Measurements from ENCODE around the gene PTPRO.

The PTPRO gene

DNA sequence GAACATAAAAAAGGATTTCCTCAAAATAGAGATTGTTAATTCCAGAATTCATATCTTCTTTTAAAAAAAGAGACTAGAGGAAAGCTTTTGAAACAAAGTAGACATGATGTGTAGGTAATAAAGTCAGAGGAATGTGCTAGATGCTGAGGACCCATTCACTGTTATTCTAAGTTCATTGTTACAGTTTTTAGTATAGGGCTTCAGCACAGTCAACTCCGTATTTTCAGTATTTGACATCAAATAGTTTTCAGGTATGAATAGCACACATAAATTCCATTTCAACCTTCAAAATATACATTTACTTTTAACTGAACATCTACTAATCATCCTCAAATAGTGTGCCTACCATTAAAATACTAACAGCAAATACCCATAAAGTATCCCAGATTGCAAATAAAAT lies 239.1 kb downstream of the PTPRO start:
- H3K4me2 ChIP-seq (ENCODE audit: low read length) = no peak overlapping the region
- H3K9me2 ChIP-seq (replicated peaks; ENCODE audit: control insufficient read depth, low read length) = no peaks in the 10 kb centered on the region
- H3F3A ChIP-seq (ENCODE audit: control insufficient read depth, insufficient read depth) = no peaks in the 10 kb centered on the region
- TF ChIP-seq, protein P1, sequence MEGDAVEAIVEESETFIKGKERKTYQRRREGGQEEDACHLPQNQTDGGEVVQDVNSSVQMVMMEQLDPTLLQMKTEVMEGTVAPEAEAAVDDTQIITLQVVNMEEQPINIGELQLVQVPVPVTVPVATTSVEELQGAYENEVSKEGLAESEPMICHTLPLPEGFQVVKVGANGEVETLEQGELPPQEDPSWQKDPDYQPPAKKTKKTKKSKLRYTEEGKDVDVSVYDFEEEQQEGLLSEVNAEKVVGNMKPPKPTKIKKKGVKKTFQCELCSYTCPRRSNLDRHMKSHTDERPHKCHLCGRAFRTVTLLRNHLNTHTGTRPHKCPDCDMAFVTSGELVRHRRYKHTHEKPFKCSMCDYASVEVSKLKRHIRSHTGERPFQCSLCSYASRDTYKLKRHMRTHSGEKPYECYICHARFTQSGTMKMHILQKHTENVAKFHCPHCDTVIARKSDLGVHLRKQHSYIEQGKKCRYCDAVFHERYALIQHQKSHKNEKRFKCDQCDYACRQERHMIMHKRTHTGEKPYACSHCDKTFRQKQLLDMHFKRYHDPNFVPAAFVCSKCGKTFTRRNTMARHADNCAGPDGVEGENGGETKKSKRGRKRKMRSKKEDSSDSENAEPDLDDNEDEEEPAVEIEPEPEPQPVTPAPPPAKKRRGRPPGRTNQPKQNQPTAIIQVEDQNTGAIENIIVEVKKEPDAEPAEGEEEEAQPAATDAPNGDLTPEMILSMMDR (IDR thresholded peaks at IDR 0.05; ENCODE audit: low read depth, low read length, poor library complexity, severe bottlenecking) = no peak
- TF ChIP-seq EZH2phosphoT487 (IDR thresholded peaks at IDR 0.05; ENCODE audit: borderline replicate concordance, low read length) = no peak
- H3K27me3 ChIP-seq (ENCODE audit: control insufficient read depth, low read length) = no peaks in the 10 kb centered on the region
- H3K36me3 ChIP-seq (ENCODE audit: control insufficient read depth, low read length) = no peaks in the 10 kb centered on the region
- H3K4me3 ChIP-seq (ENCODE audit: low read length) = no peak overlapping the region
- H3K4me1 ChIP-seq (ENCODE audit: control insufficient read depth, low read length) = peaks cover 14% of the 10 kb centered on the region
- H3K79me2 ChIP-seq (ENCODE audit: control insufficient read depth, low read length) = no peaks in the 10 kb centered on the region
- no peaks in the 10 kb centered on the region for H4K20me1 ChIP-seq (ENCODE audit: control insufficient read depth, insufficient read depth, low read depth, low read length)
- no peak overlapping the region for H3K27ac ChIP-seq (ENCODE audit: low read depth, low read length)
- H3K9me3 ChIP-seq (ENCODE audit: control insufficient read depth, insufficient read depth, low read length) = no peaks in the 10 kb centered on the region

DNA sequence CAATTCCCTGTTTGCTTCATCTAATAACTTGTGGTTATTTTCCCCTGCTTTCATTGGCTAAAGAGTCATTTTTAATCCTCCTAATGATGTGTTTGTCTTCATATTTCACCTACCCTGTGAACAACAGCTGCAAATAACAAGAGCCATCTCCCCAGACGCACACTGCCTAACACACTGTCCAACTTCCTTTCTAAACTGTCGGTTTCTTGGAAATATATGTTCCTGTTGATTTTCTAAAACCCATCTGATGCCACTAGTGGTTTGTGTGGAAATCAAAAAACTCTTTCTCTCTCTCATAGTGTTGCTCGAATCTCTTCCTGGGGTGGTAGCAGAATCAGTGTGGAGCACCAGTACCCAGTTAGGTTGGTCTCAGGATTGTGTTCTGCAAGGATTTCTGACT lies 240.0 kb downstream of the PTPRO start:
- Histone ChIP-seq H3K27me3 (ENCODE audit: control insufficient read depth, low read length) (no peaks in the 10 kb centered on the region), H3K9me3 (ENCODE audit: control insufficient read depth, insufficient read depth, low read length) (no peaks in the 10 kb centered on the region), H3K27ac (ENCODE audit: low read depth, low read length) (no peak overlapping the region), H3K9me2 (replicated peaks; ENCODE audit: control insufficient read depth, low read length) (no peaks in the 10 kb centered on the region), H4K20me1 (ENCODE audit: control insufficient read depth, insufficient read depth, low read depth, low read length) (no peaks in the 10 kb centered on the region), H3F3A (ENCODE audit: control insufficient read depth, insufficient read depth) (no peaks in the 10 kb centered on the region), H3K36me3 (ENCODE audit: control insufficient read depth, low read length) (no peaks in the 10 kb centered on the region), H3K4me2 (ENCODE audit: low read length) (no peak overlapping the region), H3K4me1 (ENCODE audit: control insufficient read depth, low read length) (peaks cover 14% of the 10 kb centered on the region), H3K4me3 (ENCODE audit: low read length) (no peak overlapping the region), H3K79me2 (ENCODE audit: control insufficient read depth, low read length) (no peaks in the 10 kb centered on the region)
- TF ChIP-seq, protein P1 (IDR thresholded peaks at IDR 0.05; ENCODE audit: low read depth, low read length, poor library complexity, severe bottlenecking) = no peak
- TF ChIP-seq EZH2phosphoT487 (IDR thresholded peaks at IDR 0.05; ENCODE audit: borderline replicate concordance, low read length) = no peak

DNA sequence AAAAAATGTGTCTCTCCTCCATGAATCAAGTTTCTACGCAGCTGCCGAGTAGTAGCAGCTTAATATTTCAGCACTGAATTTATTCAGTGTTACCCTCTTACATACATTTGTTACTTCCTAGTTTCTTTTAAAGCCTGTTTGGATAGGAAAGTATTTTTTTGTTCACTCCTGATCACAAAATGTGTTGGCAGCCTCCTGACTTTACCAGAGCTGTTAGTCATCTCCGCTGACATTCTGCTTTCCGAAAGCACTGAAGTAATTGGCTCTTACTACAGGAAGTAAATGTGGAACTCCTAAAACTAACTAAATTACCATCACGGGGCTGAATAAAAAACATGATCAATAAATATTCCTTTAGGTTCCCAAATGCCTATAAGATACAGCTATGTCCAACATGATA lies 241.4 kb downstream of the PTPRO start:
- no peak overlapping the region for H3K27ac ChIP-seq (ENCODE audit: low read depth, low read length)
- no peaks in the 10 kb centered on the region for H3K9me2 ChIP-seq (replicated peaks; ENCODE audit: control insufficient read depth, low read length)
- H3K4me1 ChIP-seq (ENCODE audit: control insufficient read depth, low read length) = peaks cover 14% of the 10 kb centered on the region
- H3K27me3 ChIP-seq (ENCODE audit: control insufficient read depth, low read length) = no peaks in the 10 kb centered on the region
- H3K36me3 ChIP-seq (ENCODE audit: control insufficient read depth, low read length) = no peaks in the 10 kb centered on the region
- H4K20me1 ChIP-seq (ENCODE audit: control insufficient read depth, insufficient read depth, low read depth, low read length) = no peaks in the 10 kb centered on the region
- no peak for TF ChIP-seq EZH2phosphoT487 (IDR thresholded peaks at IDR 0.05; ENCODE audit: borderline replicate concordance, low read length)
- TF ChIP-seq, protein P1 (IDR thresholded peaks at IDR 0.05; ENCODE audit: low read depth, low read length, poor library complexity, severe bottlenecking) = no peak
- no peak overlapping the region for H3K4me3 ChIP-seq (ENCODE audit: low read length)
- no peaks in the 10 kb centered on the region for H3F3A ChIP-seq (ENCODE audit: control insufficient read depth, insufficient read depth)
- no peaks in the 10 kb centered on the region for H3K79me2 ChIP-seq (ENCODE audit: control insufficient read depth, low read length)
- no peaks in the 10 kb centered on the region for H3K9me3 ChIP-seq (ENCODE audit: control insufficient read depth, insufficient read depth, low read length)
- H3K4me2 ChIP-seq (ENCODE audit: low read length) = no peak overlapping the region
